K562 (cell line): ENCODE data around the gene NACC1. TPM values are rescaled to one million over a fixed set of nuclear protein-coding genes. Genes with fewer than 3 reads are reported as not detected.

Source experiments
- ATAC-seq: fragments of 200-7000 bp; cut with Tn5 transposase; 3 replicates; pipeline ENCODE4 v1.9.1; 2020; ENCODE audit warnings: moderate library complexity
- BruUV-seq: library from RNA; stranded (reverse); fragments of 400-500 nt; replicated peaks from 2 replicates; lab custom pipeline; 2021; lab: Mats Ljungman, UMichigan
- CTCF ChIA-PET: fragments of 300-600 bp; formaldehyde crosslinking; extraction: SDS; loops from one replicate; lab custom pipeline; 2021; ENCODE audit warnings: low intra/inter-chr PET ratio; lab: Yijun Ruan, JAX
- POLR2A ChIA-PET: fragments of 300-600, 350-650 bp; sonication (Branson Sonifier 250); formaldehyde crosslinking; extraction: SDS; loops from one replicate; lab custom pipeline; 2021; ENCODE audit warnings: antibody characterized with exemption, inconsistent platforms; lab: Yijun Ruan, JAX
- DNase-seq, 4 experiments: peaks; one replicate each; pipeline versions ENCODE4 v3.0.0 to v3.0.0-alpha.2; 2011 to 2018; ENCODE audit warnings: low spot score in 3 of 4, mixed read lengths in 3 of 4; ENCODE audit errors: extremely low read depth in 1 of 4
- FAIRE-seq: peaks from 2 replicates; lab custom pipeline; 2011; peaks lifted over from hg19 to GRCh38; lab: Jason Lieb, UNC
- H2AFZ ChIP-seq: 2 replicates; pipeline ENCODE4 v1.6.0; 2011; ENCODE audit warnings: low read depth, low read length, control low read depth, inconsistent platforms
- H3K27ac ChIP-seq: fragments of 200-600 bp; 3 replicates; pipeline ENCODE4 v1.8.0; 2011; ENCODE audit warnings: low read depth, mild to moderate bottlenecking, control low read depth, inconsistent platforms, low read length, moderate library complexity, mixed read lengths; ENCODE audit errors: extremely low read depth
- H3K27me3 ChIP-seq, 2 experiments: fragments of 300-600 bp in 1 of 2; 2 replicates in 1 of 2; 3 replicates in 1 of 2; pipeline versions ENCODE4 v1.6.0 to v1.8.0; 2011; ENCODE audit warnings: inconsistent platforms in 2 of 2, low read length in 2 of 2, mild to moderate bottlenecking in 1 of 2, mixed read lengths in 1 of 2, moderate library complexity in 1 of 2; ENCODE audit not compliant: control insufficient read depth in 2 of 2, insufficient read depth in 2 of 2
- H3K36me3 ChIP-seq: fragments of 300-600 bp; 3 replicates; pipeline ENCODE4 v1.8.0; 2011; ENCODE audit warnings: mild to moderate bottlenecking, low read length, inconsistent platforms; ENCODE audit not compliant: control insufficient read depth, insufficient read depth
- H3K4me1 ChIP-seq, 2 experiments: fragments of 200-600 bp in 1 of 2; replicated peaks in 1 of 2; 2 replicates in 1 of 2; 3 replicates in 1 of 2; pipeline versions ENCODE4 v1.5.1 to v1.8.0; 2011; ENCODE audit warnings: inconsistent platforms in 2 of 2, low read length in 2 of 2, mild to moderate bottlenecking in 1 of 2, mixed read lengths in 1 of 2, moderate library complexity in 1 of 2; ENCODE audit not compliant: control insufficient read depth in 2 of 2, insufficient read depth in 2 of 2
- H3K4me2 ChIP-seq: 2 replicates; pipeline ENCODE4 v1.6.1; 2011; ENCODE audit warnings: low read length, control low read depth, inconsistent platforms, mixed read lengths; ENCODE audit not compliant: insufficient read depth
- H3K4me3 ChIP-seq: fragments of 200-600 bp; sonication (generic), shearing (Covaris generic); 2 replicates; pipeline ENCODE4 v1.5.1; 2016; ENCODE audit warnings: control low read depth, inconsistent platforms
- H3K79me2 ChIP-seq: fragments of 200-600 bp; 3 replicates; pipeline ENCODE4 v1.8.0; 2011; ENCODE audit warnings: low read length, inconsistent platforms; ENCODE audit not compliant: control insufficient read depth, insufficient read depth
- H3K9ac ChIP-seq, 2 experiments: 2 replicates each; pipeline versions ENCODE4 v1.6.0 to v1.6.1; 2011; ENCODE audit warnings: low read depth in 2 of 2, low read length in 2 of 2, control low read depth in 1 of 2, inconsistent platforms in 1 of 2, mild to moderate bottlenecking in 1 of 2, mixed read lengths in 1 of 2; ENCODE audit not compliant: insufficient read depth in 1 of 2
- H3K9me1 ChIP-seq: one replicate; pipeline ENCODE4 v1.6.0; 2011; ENCODE audit warnings: inconsistent platforms, mild to moderate bottlenecking, low read length, moderate library complexity; ENCODE audit not compliant: control insufficient read depth, insufficient read depth
- H3K9me3 ChIP-seq: replicated peaks from 2 replicates; pipeline ENCODE4 v1.5.1; 2011; ENCODE audit warnings: low read depth, low read length, inconsistent platforms; ENCODE audit not compliant: control insufficient read depth, insufficient read depth
- H4K20me1 ChIP-seq: replicated peaks from 2 replicates; pipeline ENCODE4 v1.6.1; 2011; ENCODE audit warnings: low read length, inconsistent platforms, mixed read lengths; ENCODE audit not compliant: control insufficient read depth, insufficient read depth
- ARHGAP35 ChIP-seq: fragments of 450-650 bp; IDR thresholded peaks from 2 replicates; pipeline ENCODE4 v1.6.1; 2018; ENCODE audit not compliant: partially characterized antibody
- BRD9 ChIP-seq: fragments of 450-650 bp; IDR thresholded peaks from 2 replicates; pipeline ENCODE4 v1.6.1; 2018; ENCODE audit warnings: low read depth; ENCODE audit not compliant: partially characterized antibody
- DNMT1 ChIP-seq: fragments of 450-650 bp; IDR thresholded peaks from 2 replicates; pipeline ENCODE4 v1.6.1; 2016; ENCODE audit warnings: antibody characterized with exemption, mild to moderate bottlenecking
- ELF4 ChIP-seq: fragments of 450-650 bp; formaldehyde crosslinking; IDR thresholded peaks from 2 replicates; pipeline ENCODE4 v1.4.0; 2022; ENCODE audit warnings: missing genetic modification characterization
- FIP1L1 ChIP-seq: fragments of 200-400 bp; formaldehyde crosslinking; IDR thresholded peaks from 2 replicates; pipeline ENCODE4 v1.6.1; 2018; ENCODE audit warnings: mild to moderate bottlenecking, low read depth, low read length; ENCODE audit not compliant: poor library complexity, severe bottlenecking
- FOXK2 ChIP-seq, 2 experiments: fragments of 450-650 bp; IDR thresholded peaks in 1 of 2; conservative IDR thresholded peaks in 1 of 2; 2 replicates each; pipeline ENCODE4 v1.6.1; 2016; ENCODE audit warnings: low read depth in 2 of 2, mild to moderate bottlenecking in 1 of 2
- HMGXB4 ChIP-seq: sonication (generic); formaldehyde crosslinking; IDR thresholded peaks from 2 replicates; pipeline ENCODE4 v1.8.1; 2023; ENCODE audit warnings: mild to moderate bottlenecking, missing genetic modification reagents
- MYBL2 ChIP-seq, 2 experiments: fragments of 450-650 bp in 1 of 2; sonication (generic) in 1 of 2; formaldehyde crosslinking in 1 of 2; IDR thresholded peaks; 2 replicates each; pipeline versions ENCODE4 v1.6.1 to v1.8.1; 2017 to 2022; ENCODE audit warnings: borderline replicate concordance in 1 of 2, inconsistent platforms in 1 of 2, low read depth in 1 of 2, mild to moderate bottlenecking in 1 of 2, missing genetic modification reagents in 1 of 2, moderate library complexity in 1 of 2
- SAP30 ChIP-seq: fragments of 200-600 bp; sonication (generic); IDR thresholded peaks from 2 replicates; pipeline ENCODE4 v1.6.1; 2012; ENCODE audit warnings: borderline replicate concordance, low read depth, mild to moderate bottlenecking, moderate library complexity, low read length, control low read depth, inconsistent platforms; ENCODE audit not compliant: insufficient read depth, poor library complexity, severe bottlenecking
- STAT5A ChIP-seq: IDR thresholded peaks from 2 replicates; pipeline ENCODE4 v1.6.1; 2012; ENCODE audit warnings: low read length, inconsistent platforms, borderline replicate concordance
- SUPT5H ChIP-seq: fragments of 450-650 bp; IDR thresholded peaks from 2 replicates; pipeline ENCODE4 v1.6.1; 2016
- TCFL5 ChIP-seq: fragments of 250-450 bp; sonication (Bioruptor Pico); conservative IDR thresholded peaks from 2 replicates; pipeline ENCODE4 v1.6.1; 2021; ENCODE audit warnings: mild to moderate bottlenecking, moderate library complexity, matching md5 sums
- TFAM ChIP-seq: fragments of 250-450 bp; sonication (Bioruptor Pico); conservative IDR thresholded peaks from 2 replicates; pipeline ENCODE4 v1.5.0; 2021; ENCODE audit warnings: mild to moderate bottlenecking, moderate library complexity
- TRIM28 ChIP-seq: fragments of 450-650 bp; IDR thresholded peaks from 2 replicates; pipeline ENCODE4 v1.6.1; 2017
- USF2 ChIP-seq: sonication (generic); formaldehyde crosslinking; IDR thresholded peaks from 2 replicates; pipeline ENCODE4 v1.5.0; 2020; ENCODE audit warnings: missing genetic modification reagents
- ZNF133 ChIP-seq: fragments of 250-450 bp; sonication (Bioruptor Pico); IDR thresholded peaks from 2 replicates; pipeline ENCODE4 v1.4.0; 2020; ENCODE audit warnings: mild to moderate bottlenecking
- ZNF253 ChIP-seq: fragments of 250-450 bp; sonication (Bioruptor Pico); conservative IDR thresholded peaks from 2 replicates; pipeline ENCODE4 v1.6.1; 2021; ENCODE audit warnings: mild to moderate bottlenecking
- ZNF668 ChIP-seq: fragments of 250-450 bp; sonication (Bioruptor Pico); IDR thresholded peaks from 2 replicates; pipeline ENCODE4 v1.8.0; 2022; ENCODE audit warnings: mild to moderate bottlenecking, inconsistent platforms
- WGBS: fragments of 100-300 bp; shearing (Covaris generic); methylation state at CpG from one replicate; pipeline ENCODE4 v1.1.6; 2016; ENCODE audit warnings: low coverage, mixed read lengths; ENCODE audit not compliant: insufficient coverage; ENCODE audit errors: missing lambda C conversion rate; 5-methylcytosine and 5-hydroxymethylcytosine counted together
- in situ Hi-C: fragments of 300-500 bp; cut with MboI; formaldehyde crosslinking; loops from 4 replicates; pipeline ENCODE4 v1.15.0; 2018; ENCODE audit warnings: inconsistent platforms, mixed read lengths
- intact Hi-C: fragments of 100-400 bp; cut with micrococcal nuclease; formaldehyde crosslinking; loops from 2 replicates; pipeline ENCODE4 v1.14.2; 2022
- polyA plus RNA-seq, 8 experiments: library from polyadenylated mRNA; depleted of rRNA in 4 of 8; stranded (reverse) in 5 of 8; unstranded in 3 of 8; fragments of >200 nt; fragmentation: Nextera tagmentation in 2 of 8; fragmentation: Illumina TruSeq in 1 of 8; extraction: Ambion mirVana in 2 of 8; extraction: Trizol in 1 of 8; gene quantifications; 2 replicates each; pipeline versions ENCODE4 v1.2.1 to v1.2.3, GENCODE V29; 2011 to 2014; ENCODE audit warnings: inconsistent platforms in 1 of 8, missing spikeins in 1 of 8
- total RNA-seq, 7 experiments: library from RNA; depleted of rRNA in 6 of 7; stranded (reverse); fragments of >200 nt in 6 of 7; fragmentation: Illumina TruSeq in 2 of 7; extraction: Trizol in 2 of 7; gene quantifications; 2 replicates each; pipeline versions ENCODE4 v1.2.1 to v1.2.3, GENCODE V29; 2011 to 2021; ENCODE audit warnings: low replicate concordance in 1 of 7
- TF ChIP-seq, protein P1 (sequence below), 2 experiments: fragments of 450-650 bp; IDR thresholded peaks; 2 replicates each; pipeline ENCODE4 v1.6.1; 2016

Gene NACC1
- total and polyA plus RNA-seq, 9 of the 15 experiments (the other 6 are each of a cell fraction or from before 2014, with no cell fraction given): 0.04 to 96.6 (median 25.8) TPM

- no peak for TF ChIP-seq SAP30
Observed at GRCh38 chr19:13086341-13086740, 31.7 kb upstream of the NACC1 start (continued).

DNA sequence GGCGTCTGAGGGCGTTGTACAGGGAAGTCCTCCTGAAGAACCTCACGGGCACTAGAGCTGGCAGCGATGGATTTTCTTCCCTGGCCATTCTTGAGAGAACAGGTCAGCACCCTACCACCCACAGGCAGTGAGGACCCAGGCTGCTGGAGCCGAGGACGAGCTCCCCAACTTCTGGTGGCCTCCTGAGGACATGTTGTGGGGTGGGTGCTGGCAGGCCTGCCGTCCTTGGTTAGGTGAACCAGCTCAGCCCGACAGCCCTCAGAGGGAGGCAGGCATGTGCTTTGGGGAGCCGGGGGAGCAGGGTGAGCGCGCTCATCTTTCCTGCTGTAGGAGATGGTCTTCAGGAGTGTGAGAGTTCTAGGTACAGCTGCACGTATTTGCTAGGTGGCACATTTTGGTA, 30.8 kb upstream of the NACC1 start:
- in situ Hi-C loops: no loop called here

More for the DNA sequence above, 30.8 kb upstream of the NACC1 start:
- 87% methylated on average over 9 of the region's 12 CpGs for WGBS
- Histone ChIP-seq H3K79me2 (no peaks in the 10 kb centered on the region), H3K4me3 (no peak overlapping the region), H3K27me3 (no peaks in the 10 kb centered on the region), H3K9ac (0 out of 4 replicates have a peak overlapping the region, but pooled peaks of 1 of the 2 experiments have one; percentile 64), H3K36me3 (peaks cover 11% of the 10 kb centered on the region; the same call in 1 of the 3 replicates), H4K20me1 (no peaks in the 10 kb centered on the region), H3K4me2 (no peak overlapping the region), H3K4me1 (peaks cover 0 to 46% of the 10 kb centered on the region in 2 experiments; a peak in 4 of 5 replicates), H3K9me1 (no peaks in the 10 kb centered on the region), H2AFZ (no peak overlapping the region)
- no TSS peak for BruUV-seq
- intact Hi-C loops: no loop called here
- POLR2A ChIA-PET: interaction anchor here (0.6 to 1.9 kb wide), 3 partner anchors 17 to 148 kb away, joined by 3 to 5 read pairs (median 3); no protein-coding TSS in a partner anchor
- no peak for DNase-seq
- FAIRE-seq: no peak
- TF ChIP-seq TRIM28 (no peak), ARHGAP35 (no peak), ZNF668 (CRISPR knock-in tag) (no peak), DNMT1 (no peak), TFAM (CRISPR knock-in tag) (no peak), ZNF253 (CRISPR knock-in tag) (no peak), ZNF133 (no peak), HMGXB4 (CRISPR knock-in tag) (no peak), STAT5A (no peak), TCFL5 (CRISPR knock-in tag) (no peak), USF2 (CRISPR knock-in tag) (no peak), FIP1L1 (no peak), ELF4 (CRISPR knock-in tag) (no peak), SUPT5H (no peak), FOXK2 (conservative IDR thresholded peaks at IDR 0.05 in 1 of 2, IDR thresholded peaks at IDR 0.05 in 1 of 2; ENCODE audit: low read depth in 2 of 2) (no peak), MYBL2 (IDR thresholded peaks at IDR 0.05; ENCODE audit: low read depth) (no peak), MYBL2 (CRISPR knock-in tag; IDR thresholded peaks at IDR 0.05; ENCODE audit: borderline replicate concordance) (no peak), BRD9 (no peak)
- TF ChIP-seq, protein P1, sequence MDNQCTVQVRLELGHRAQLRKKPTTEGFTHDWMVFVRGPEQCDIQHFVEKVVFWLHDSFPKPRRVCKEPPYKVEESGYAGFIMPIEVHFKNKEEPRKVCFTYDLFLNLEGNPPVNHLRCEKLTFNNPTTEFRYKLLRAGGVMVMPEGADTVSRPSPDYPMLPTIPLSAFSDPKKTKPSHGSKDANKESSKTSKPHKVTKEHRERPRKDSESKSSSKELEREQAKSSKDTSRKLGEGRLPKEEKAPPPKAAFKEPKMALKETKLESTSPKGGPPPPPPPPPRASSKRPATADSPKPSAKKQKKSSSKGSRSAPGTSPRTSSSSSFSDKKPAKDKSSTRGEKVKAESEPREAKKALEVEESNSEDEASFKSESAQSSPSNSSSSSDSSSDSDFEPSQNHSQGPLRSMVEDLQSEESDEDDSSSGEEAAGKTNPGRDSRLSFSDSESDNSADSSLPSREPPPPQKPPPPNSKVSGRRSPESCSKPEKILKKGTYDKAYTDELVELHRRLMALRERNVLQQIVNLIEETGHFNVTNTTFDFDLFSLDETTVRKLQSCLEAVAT (IDR thresholded peaks at IDR 0.05): no peak
- TF ChIP-seq, all 486 proteins: peak for 0
- no peak overlapping the region for H3K27ac ChIP-seq
- ATAC-seq: no peak
- CTCF ChIA-PET: no interaction called here
- H3K9me3 ChIP-seq: no peaks in the 10 kb centered on the region
